GM21381 (cell line): ENCODE data around the gene ZMIZ1.
"Not testable (repeated sequence)": the region's sequence is repeated elsewhere in the genome, so short reads cannot be mapped to it uniquely, and the experiment has no call there.

Source experiments
- ATAC-seq: cut with Tn5 transposase; IDR thresholded peaks from one replicate; pipeline ENCODE4 v1.9.1; 2021; ENCODE audit warnings: mild to moderate bottlenecking, moderate library complexity; ENCODE audit not compliant: unreplicated experiment

Gene ZMIZ1

DNA sequence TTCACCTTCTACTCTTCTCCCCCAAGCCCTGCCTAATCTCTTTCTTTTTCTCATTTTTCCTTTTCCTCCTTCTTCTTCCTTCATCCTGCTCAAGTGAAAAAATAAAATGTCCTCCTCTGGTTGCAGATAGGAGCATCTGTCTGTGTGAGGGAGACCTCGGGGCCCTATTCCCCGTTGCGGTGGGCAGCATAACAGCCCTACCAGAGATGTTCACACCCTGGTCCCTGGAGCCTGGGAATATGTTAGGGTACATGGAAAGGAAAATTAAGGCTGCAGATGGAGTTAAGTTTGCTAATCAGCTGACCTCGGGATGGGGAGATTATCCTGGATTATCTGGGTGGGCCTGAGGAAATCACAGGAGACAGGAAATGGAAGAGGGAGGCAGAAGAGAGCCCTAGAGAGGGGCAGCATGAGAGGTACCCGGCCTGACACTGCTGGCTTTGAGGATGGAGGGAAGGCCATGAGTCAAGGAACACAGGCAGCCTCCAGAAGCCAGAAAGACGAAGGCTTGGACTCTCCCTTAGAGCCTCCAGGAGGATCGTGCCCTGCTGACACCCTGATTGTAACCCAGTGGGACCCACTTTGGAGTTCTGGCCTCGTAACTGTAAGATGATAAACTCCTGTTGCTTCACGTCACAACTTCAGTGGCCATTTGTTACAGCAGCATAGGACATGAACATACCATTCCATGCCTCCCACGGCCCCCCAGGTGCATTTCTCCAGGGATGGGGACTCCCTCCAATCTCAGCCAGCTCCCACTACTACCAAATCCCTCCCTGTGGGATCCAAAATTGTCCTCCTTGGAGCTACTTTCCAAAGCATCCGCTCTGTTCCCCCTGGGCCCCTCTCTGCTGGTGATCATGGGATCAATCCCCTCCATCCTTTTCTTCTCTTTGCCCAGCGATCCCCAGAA lies 39.0 kb upstream of the ZMIZ1 start:
- no peak for ATAC-seq

DNA sequence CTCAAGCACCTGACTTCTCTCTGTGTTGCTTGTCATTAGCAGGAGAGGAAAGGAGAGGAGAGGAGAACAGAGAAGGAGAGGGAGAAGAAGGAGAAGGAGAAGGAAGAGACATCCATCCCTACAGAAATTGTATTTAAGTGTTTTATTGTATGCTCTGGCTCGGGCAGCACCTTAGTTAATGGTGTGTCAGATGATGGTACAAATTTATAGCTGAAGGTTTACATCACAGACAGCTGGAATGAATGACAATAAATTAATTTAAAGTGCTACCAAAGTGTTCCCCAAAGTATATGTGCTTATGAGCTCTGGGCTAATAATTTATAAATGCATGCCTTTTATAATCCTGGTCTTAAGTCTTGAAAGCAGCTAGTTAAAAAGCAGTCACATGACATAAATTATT lies 38.1 kb upstream of the ZMIZ1 start:
- no peak for ATAC-seq

- no peak for ATAC-seq
Observed at GRCh38 chr10:79031723-79032122, 37.0 kb upstream of the ZMIZ1 start.

DNA sequence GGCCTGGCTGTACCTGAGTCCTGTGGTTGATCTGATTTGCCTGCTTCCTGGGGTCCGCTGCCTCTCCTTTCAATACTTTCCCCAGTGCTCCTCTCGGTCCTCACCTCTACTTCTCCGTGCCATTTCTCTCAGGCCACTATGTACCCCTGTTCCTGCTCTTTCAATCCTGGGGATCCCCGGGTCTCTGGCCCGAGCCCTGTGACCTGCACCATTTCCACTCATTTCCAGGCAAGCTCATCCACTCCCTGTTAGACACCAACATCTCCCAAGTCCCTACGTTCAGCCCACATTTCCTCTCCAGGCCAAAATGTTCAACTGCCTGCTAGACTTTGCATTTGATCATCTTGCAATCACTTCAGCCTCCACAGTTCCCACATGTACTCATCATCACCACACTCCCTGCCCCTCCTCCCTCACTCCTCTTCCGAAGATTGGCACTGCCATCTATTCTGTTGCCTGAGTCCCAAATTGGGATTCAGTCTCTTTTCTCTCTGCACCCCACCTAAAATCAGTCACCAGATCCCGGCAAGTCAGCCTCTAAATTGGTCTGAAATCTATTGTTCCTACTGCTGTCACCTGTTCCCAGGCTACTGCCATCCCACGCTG lies 34.4 kb upstream of the ZMIZ1 start:
- ATAC-seq, result no peak

GRCh38 chr10:79036416-79036815 lies 32.4 kb upstream of the ZMIZ1 start:
- not testable (repeated sequence) for ATAC-seq

GRCh38 chr10:79038104-79038840 lies 30.5 kb upstream of the ZMIZ1 start:
- ATAC-seq, result no peak

GRCh38 chr10:79038841-79039201 lies 29.9 kb upstream of the ZMIZ1 start:
- no peak for ATAC-seq

DNA sequence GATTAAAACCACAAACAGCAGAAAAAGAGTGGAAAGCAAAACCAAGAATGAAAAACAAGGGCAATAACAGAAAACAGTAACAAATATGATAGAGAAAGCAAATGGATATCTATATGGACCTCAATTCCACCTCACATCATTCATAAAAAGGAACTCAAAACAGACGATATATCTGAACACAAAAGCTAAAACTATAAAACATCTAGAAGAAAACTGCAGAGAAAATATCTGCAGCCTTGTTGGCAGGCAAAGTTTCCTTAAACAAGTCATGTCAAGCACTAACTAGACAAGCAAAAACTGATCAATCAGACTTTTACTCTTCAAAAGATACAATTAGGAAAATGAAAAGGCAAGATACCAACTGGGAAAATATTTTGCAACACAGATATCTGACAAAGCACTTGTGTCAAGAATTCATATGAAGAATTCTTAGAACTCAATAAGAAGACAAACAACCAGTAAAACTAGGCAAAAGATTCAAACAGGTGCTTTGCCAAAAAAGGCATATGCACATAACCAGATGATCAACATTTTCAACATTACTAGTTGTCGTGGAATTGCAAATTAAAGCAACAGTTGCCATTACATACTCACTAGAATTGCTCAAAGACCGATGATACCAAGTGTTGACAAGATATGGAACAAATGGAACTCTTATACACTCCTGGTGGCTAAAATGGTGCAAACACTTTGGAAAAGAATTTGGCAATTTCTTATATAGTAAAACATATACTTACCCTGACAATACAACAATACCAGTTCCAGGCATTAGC lies 25.9 kb upstream of the ZMIZ1 start:
- ATAC-seq, result no peak

DNA sequence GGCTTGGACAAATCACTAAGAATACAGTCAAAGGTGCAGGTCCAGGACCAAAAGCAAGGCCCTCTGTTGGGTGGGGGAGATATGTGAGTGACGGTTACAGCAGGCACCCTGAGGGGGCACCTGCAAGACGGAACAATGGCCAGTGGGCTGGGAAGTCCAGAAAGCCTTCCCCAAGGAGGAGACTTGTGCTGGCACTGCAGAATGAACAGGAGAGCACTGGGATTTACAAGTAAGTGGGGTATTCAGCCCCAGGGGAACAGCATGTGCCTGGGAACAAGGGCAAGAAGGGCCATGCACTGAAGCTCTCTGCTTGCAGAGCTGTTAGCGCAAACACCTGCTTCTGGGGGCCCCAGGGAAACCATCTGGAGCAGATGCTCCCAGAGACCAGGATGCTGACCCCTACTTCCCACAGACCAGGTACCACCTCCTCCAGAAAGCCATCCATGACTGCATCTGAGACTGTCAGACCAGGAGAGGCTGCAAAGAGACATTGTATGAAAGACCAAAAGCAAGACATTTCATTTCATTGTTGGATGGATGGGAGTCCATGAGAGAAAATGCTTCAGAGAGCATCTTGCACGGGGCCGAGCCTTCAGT lies 24.6 kb upstream of the ZMIZ1 start:
- no peak for ATAC-seq

DNA sequence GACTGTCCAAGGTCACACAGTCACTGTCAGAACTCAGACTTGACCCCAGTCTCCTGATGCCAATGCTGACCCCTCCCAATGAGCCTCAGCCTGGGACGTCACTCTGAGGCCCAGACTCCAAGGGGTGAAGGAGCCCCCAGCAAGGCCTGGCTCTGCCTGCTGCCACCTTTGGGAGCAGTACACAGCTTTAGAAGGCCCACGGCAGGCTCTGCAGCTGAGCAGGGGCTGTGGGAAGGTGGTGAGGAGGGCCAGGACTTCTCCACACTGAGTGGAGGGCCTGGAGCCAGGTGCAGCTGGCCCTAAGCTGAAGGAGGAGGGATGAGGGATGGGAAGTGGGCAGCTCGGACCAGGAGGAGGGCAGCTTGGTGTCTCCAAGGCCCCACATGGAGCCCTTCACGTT lies 23.9 kb upstream of the ZMIZ1 start:
- no peak for ATAC-seq

DNA sequence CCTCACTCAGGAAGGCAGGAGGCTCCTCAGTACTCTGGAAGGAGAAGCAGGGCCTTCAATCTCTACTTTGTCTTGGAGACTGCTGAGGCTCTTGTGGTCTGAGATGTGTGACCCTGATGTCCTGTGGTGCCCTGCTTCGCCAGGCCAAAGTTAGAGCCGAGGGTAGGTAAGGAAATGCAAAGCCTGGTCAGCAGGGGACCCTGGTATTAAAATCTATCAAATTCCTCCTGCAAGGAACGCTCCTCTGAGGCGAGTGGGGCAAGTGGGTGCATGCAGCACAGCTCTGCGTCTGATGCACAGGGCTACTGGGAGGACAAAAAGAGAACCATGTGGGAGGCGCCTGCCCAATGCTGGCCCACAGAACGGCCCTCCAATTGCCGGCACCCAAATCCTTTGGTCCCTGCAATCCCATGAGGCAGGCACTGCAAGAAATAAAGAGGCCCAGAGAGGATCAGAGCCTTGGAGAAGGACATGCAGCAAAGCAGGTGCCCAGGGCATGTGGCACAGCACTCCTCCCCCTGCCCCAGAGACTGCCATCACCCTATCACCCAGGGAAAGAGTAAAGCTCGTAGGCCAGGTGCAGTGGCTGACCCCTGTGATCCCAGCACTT lies 23.1 kb upstream of the ZMIZ1 start:
- no peak for ATAC-seq

GRCh38 chr10:79046326-79046725 lies 22.4 kb upstream of the ZMIZ1 start:
- no peak for ATAC-seq

DNA sequence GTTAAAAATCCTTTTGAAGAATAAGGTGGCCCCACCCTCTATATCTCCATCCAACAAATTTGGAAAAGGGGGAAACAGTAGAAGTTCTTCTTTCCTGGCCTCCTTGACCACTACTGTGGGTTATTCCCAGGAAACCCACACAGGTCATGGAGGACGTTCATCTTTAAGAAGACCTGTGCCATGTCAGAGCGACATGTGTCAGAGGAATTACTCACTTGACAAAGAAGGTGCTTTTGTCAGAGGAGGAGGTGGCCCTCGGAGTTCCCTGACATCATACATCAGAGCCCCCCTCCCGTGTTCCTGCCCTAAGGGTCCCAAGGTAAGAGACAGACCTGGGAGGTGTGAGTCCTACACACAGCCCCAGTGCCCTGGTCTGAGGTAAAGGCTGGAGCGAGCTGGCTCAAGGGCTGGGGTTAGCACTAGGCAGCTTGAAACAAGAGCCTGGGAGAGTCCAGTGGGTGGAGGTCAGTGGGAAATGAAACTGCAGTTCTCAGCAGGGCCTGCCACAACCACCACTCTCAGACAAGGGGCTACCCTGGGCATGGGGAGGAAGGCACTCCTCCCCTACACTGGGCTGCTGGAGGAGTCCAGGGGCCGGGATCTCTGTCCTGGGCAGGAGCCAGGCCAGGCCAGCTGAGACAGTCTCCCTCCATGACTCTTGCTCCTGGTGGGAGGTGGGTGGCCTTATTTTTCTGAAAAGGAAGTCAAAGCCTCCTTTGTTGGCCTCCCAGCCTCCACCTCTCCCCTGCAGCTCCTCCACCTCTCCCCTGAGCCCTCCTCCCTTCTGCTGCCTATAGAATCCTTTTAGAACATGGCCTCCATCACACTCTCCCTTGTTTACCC lies 21.8 kb upstream of the ZMIZ1 start:
- no peak for ATAC-seq

GRCh38 chr10:79047584-79047874 lies 21.2 kb upstream of the ZMIZ1 start:
- no peak for ATAC-seq

DNA sequence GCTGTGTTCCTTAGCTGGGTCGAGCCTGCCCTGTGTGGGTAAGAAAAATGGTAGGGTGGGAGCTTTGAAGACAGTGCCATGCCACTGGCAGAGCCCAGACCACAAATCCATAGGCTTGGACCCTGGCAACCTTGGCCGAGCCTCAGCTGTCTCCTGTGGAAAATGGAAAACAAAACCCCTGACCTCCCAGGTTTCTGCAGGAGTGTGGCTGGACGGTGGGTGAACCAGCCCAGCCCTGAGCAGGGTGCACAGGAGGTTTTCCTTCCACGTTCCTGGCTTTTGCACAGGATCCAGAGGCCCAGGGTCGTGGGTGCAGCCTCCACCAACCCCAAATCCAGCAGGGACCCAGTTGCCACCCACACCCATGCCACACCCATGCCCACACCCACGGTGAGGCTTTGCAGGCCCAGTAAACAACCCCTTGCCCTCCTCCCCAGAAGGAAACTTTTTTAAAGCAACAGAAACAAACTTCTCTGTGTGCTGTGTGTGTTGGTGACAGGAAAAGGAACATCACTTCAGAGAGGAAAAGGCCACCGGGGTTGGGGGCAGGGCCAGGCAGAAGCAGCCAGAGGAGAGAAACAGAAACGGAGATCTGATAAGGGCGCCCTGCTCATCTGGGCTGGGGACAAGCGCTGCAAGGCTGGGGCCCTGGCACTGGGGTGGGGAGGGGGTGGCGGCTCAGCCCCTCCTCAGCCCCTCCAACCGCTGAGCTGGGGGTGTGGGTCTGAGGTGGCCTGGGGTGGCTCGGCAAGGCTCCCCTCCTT lies 20.7 kb upstream of the ZMIZ1 start:
- ATAC-seq, result no peak

DNA sequence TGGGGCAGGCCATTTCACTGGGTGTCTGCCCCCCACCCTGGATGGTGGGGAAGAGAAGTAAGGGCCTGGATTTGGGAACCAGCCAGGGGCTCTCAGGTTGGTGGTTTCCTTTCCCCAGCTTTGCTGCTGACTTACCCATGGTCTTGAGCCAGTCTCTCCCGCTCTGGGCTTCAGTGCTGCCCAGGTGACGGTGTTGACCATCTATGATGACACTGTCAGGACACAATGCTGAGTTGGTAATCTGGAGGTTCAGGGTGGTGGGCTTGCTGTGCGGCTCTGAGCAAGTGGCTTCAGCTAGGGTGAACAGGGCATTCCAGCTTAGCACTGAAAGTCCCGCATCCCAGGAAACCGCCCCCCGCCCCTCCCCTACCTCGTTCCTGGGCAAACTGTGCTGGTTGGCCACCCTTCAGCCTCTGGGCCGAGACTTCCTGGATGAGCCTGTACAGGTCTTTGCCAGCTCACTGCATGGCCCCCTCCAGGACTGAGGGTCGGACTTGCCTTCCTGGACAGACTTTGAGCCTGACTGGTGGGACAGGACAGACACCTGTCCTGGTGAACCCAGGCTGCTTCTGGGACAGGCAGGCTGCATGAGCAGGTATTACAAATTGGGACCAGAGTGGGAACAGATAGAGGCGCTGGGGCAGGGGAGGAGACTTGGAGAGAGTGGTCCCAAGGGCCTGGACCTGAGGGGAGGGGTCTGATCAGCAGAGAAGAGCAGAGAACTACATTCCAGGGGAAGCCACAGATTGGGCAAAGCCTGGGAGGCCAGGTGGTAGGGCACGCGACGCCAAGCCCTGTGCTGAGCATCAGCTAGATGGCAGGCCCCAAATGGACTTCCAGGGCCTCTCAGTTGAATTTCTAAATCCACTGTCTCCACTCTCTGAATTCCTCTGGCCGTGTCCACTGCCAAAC lies 19.9 kb upstream of the ZMIZ1 start:
- no peak for ATAC-seq

GRCh38 chr10:79049931-79050895 lies 18.6 kb upstream of the ZMIZ1 start:
- ATAC-seq, result no peak
